ENCODE data around the gene COX17.

DNA sequence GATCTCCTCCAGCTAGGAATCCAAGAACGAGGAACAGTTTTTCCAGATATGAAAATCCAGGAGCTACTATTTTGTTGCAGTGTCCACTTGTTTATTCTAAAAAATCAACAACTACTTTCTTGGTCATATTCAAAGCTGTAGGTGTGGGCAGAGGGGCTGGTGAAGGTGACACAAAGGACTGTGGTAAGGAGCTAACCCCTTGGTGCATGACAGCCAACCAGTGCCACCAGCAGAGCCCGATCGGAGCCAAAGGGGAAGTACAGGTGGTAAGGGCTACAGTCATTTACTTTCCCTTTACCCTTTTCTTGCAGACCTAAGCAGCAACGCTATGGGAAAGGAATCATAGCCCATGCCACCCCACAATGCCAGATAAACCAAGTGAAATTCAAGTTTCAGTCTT is 48.8 kb downstream of the COX17 start:
- TF ChIP-seq, protein P1, sequence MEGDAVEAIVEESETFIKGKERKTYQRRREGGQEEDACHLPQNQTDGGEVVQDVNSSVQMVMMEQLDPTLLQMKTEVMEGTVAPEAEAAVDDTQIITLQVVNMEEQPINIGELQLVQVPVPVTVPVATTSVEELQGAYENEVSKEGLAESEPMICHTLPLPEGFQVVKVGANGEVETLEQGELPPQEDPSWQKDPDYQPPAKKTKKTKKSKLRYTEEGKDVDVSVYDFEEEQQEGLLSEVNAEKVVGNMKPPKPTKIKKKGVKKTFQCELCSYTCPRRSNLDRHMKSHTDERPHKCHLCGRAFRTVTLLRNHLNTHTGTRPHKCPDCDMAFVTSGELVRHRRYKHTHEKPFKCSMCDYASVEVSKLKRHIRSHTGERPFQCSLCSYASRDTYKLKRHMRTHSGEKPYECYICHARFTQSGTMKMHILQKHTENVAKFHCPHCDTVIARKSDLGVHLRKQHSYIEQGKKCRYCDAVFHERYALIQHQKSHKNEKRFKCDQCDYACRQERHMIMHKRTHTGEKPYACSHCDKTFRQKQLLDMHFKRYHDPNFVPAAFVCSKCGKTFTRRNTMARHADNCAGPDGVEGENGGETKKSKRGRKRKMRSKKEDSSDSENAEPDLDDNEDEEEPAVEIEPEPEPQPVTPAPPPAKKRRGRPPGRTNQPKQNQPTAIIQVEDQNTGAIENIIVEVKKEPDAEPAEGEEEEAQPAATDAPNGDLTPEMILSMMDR (IDR thresholded peaks at IDR 0.05) = no peak
- TF ChIP-seq ZFX (IDR thresholded peaks at IDR 0.05; ENCODE audit: borderline replicate concordance) = no peak
